ENCODE measurements around the gene STRBP.
A peak's percentile ranks its signal among the peaks of the same experiment; 100 is the strongest.
"Not testable (repeated sequence)": the region's sequence is repeated elsewhere in the genome, so short reads cannot be mapped to it uniquely, and the experiment has no call there.

Gene STRBP

GRCh38 chr9:123268465-123269259 lies at the start of gene STRBP:
TSS of gene STRBP (minus strand) at chr9:123268586. CDS start at chr9:123184134, 84,452 bp downstream.
- peak; percentile 87 for DNase-seq

- DNase-seq = no peak
Observed at GRCh38 chr9:123316053-123316718, 47.8 kb upstream of the STRBP start.

GRCh38 chr9:123315635-123316034 lies 47.2 kb upstream of the STRBP start:
- DNase-seq = no peak

- no peak for DNase-seq
Observed at GRCh38 chr9:123314617-123315016, 46.2 kb upstream of the STRBP start.

GRCh38 chr9:123312306-123312877 lies 44.0 kb upstream of the STRBP start:
- no peak for DNase-seq

- no peak for DNase-seq
Observed at GRCh38 chr9:123311250-123311752, 42.9 kb upstream of the STRBP start.

GRCh38 chr9:123310551-123311249 lies 42.3 kb upstream of the STRBP start:
- DNase-seq = no peak

GRCh38 chr9:123309611-123310010 lies 41.2 kb upstream of the STRBP start:
- DNase-seq = no peak

- no peak for DNase-seq
Observed at GRCh38 chr9:123305879-123306278, 37.5 kb upstream of the STRBP start.

- no peak for DNase-seq
Observed at GRCh38 chr9:123304340-123304691, 35.9 kb upstream of the STRBP start.

- no peak for DNase-seq
Observed at GRCh38 chr9:123302348-123303214, 34.2 kb upstream of the STRBP start.

GRCh38 chr9:123301936-123302335 lies 33.5 kb upstream of the STRBP start:
- DNase-seq = not testable (repeated sequence)

GRCh38 chr9:123300554-123300953 lies 32.2 kb upstream of the STRBP start:
- DNase-seq = no peak

- no peak for DNase-seq
Observed at GRCh38 chr9:123299558-123300126, 31.3 kb upstream of the STRBP start.

GRCh38 chr9:123296174-123296573 lies 27.8 kb upstream of the STRBP start:
- no peak for DNase-seq

- DNase-seq = no peak
Observed at GRCh38 chr9:123291736-123292135, 23.4 kb upstream of the STRBP start.

GRCh38 chr9:123290764-123291163 lies 22.4 kb upstream of the STRBP start:
- no peak for DNase-seq

GRCh38 chr9:123287639-123288038 lies 19.3 kb upstream of the STRBP start:
- DNase-seq = no peak

- no peak for DNase-seq
Observed at GRCh38 chr9:123286324-123286723, 17.9 kb upstream of the STRBP start.

- no peak for DNase-seq
Observed at GRCh38 chr9:123284656-123285055, 16.3 kb upstream of the STRBP start.

- no peak for DNase-seq
Observed at GRCh38 chr9:123283455-123283854, 15.1 kb upstream of the STRBP start.

- DNase-seq = no peak
Observed at GRCh38 chr9:123283048-123283408, 14.6 kb upstream of the STRBP start.
